ENCODE data around the gene DENND2A.

GRCh38 chr7:140673063-140673773 lies 32.6 kb upstream of the DENND2A start:
- TF ChIP-seq POLR2A (IDR thresholded peaks at IDR 0.05; ENCODE audit: low read depth, low read length) (no peak), POU2F2 (IDR thresholded peaks at IDR 0.05; ENCODE audit: low read depth, low read length) (no peak), POLR2AphosphoS5 (IDR thresholded peaks at IDR 0.05; ENCODE audit: low read depth, low read length) (no peak), TAF1 (IDR thresholded peaks at IDR 0.05; ENCODE audit: low read depth, low read length) (no peak), SPI1 (IDR thresholded peaks at IDR 0.05; ENCODE audit: low read depth, low read length) (no peak)
